ENCODE results near the gene EHD4.

DNA sequence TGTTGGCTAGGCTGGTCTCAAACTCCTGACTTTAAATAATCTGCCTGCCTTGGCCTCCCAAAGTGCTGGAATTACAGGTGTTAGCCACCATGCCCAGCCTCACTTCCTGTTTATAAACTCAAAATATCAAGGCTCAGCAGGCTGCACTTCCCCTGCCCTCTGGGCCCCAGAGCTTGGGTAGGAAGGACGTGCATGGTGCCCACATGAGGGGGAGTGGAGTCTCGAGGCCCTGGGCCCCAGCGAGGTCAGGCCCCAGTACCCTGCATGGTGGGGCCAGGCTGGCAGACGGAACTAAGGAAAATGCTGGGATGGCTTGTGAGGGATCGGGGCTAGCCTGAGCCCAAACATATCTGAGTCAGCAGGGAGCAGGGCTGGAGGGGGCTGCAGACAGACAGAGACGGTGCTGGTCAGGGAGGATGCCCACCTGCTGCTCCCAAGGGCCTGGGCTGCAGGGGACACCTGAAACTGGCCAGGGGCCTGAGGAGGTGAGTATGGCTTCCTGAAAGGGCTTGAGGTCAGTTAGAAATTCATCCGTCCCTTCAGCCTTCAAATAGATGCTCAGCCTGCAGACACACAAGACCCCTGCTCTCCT is 83.6 kb downstream of the EHD4 start:
- TF ChIP-seq POLR2A (IDR thresholded peaks at IDR 0.05; ENCODE audit: low read depth, low read length), result no peak
- TF ChIP-seq, protein P1, sequence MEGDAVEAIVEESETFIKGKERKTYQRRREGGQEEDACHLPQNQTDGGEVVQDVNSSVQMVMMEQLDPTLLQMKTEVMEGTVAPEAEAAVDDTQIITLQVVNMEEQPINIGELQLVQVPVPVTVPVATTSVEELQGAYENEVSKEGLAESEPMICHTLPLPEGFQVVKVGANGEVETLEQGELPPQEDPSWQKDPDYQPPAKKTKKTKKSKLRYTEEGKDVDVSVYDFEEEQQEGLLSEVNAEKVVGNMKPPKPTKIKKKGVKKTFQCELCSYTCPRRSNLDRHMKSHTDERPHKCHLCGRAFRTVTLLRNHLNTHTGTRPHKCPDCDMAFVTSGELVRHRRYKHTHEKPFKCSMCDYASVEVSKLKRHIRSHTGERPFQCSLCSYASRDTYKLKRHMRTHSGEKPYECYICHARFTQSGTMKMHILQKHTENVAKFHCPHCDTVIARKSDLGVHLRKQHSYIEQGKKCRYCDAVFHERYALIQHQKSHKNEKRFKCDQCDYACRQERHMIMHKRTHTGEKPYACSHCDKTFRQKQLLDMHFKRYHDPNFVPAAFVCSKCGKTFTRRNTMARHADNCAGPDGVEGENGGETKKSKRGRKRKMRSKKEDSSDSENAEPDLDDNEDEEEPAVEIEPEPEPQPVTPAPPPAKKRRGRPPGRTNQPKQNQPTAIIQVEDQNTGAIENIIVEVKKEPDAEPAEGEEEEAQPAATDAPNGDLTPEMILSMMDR (IDR thresholded peaks at IDR 0.05; ENCODE audit: extremely low read depth in 1 of 2, insufficient read depth in 1 of 2, low read depth in 1 of 2, low read length in 2 of 2), result no peak
- TF ChIP-seq EZH2 (IDR thresholded peaks at IDR 0.05; ENCODE audit: borderline replicate concordance, low read depth, low read length, severe bottlenecking), result no peak
- TF ChIP-seq MAX (IDR thresholded peaks at IDR 0.05; ENCODE audit: insufficient read depth, insufficient read length), result no peak
